ENCODE results near the gene LRRC75A. TPM values are rescaled to one million over a fixed set of nuclear protein-coding genes. Genes with fewer than 3 reads are reported as not detected.
"Not testable (repeated sequence)": the region's sequence is repeated elsewhere in the genome, so short reads cannot be mapped to it uniquely, and the experiment has no call there.

LRRC75A gene
- total and polyA plus RNA-seq, 2 experiments from 2014 or later: 5.3 to 26.2 TPM

DNA sequence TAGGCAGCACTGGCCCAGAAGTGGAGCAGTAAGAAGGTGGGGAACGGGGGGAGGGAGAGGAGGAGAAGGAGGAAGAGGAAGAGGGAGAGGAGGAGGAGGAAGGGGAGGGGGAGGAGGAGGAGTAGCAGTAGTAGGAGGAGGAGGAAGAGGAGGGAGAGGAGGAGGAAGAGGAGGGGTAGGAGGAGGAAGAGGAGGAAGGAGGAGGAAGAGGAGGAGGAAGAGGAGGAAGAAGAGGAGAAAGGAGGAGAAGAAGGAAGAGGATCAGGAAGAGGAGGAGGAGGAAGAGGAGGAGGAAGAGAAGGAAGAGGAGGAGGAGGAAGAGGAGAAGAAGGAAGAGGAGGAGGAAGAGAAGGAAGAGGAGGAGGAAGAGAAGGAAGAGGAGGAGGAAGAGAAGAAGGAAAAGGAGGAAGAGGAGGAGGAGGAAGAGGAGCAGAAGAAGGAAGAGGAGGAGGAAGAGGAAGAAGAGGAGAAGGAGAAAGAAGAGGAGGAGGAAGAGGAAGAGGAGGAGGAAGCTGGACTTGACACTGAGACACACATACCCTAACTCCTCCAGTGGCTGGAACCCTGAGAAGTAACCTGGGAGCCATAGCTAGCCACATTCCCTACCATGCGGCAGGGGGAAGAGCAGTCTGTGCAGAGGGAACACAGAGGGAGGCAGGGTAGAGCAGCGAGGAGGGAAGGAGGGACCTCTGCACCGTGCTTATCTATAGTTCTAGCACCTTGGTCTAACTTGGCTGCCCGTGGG is 35.8 kb downstream of the LRRC75A start:
- Histone ChIP-seq H3F3A (replicated peaks; ENCODE audit: low read depth) (peaks cover 6% of the 10 kb centered on the region; the same call in 1 of the 2 replicates), H4K20me1 (replicated peaks; ENCODE audit: insufficient read depth) (peaks cover 8% of the 10 kb centered on the region), H3K27ac (ENCODE audit: low read depth) (no peak overlapping the region), H3K36me3 (ENCODE audit: insufficient read depth) (no peaks in the 10 kb centered on the region), H3K4me2 (no peak overlapping the region), H3K79me2 (replicated peaks; ENCODE audit: insufficient read depth) (no peaks in the 10 kb centered on the region), H3K9me2 (ENCODE audit: insufficient read depth) (no peaks in the 10 kb centered on the region), H2AFZ (no peak overlapping the region), H3K27me3 (ENCODE audit: insufficient read depth) (no peaks in the 10 kb centered on the region), H3K4me1 (ENCODE audit: insufficient read depth) (peaks cover 13% of the 10 kb centered on the region), H3K4me3 (no peak overlapping the region)
- no peak overlapping the region for H3K4me3 Mint-ChIP-seq
- no peak for TF ChIP-seq EZH2 (IDR thresholded peaks at IDR 0.05; ENCODE audit: low read depth, unreplicated experiment)
- TF ChIP-seq CREB1 (CRISPR knock-in tag; IDR thresholded peaks at IDR 0.05; ENCODE audit: low read depth): no peak
- TF ChIP-seq EZH2phosphoT487 (IDR thresholded peaks at IDR 0.05; ENCODE audit: unreplicated experiment): no peak
- H3K4me1 Mint-ChIP-seq: peaks cover 32% of the 10 kb centered on the region
- no peak for ATAC-seq
- no peaks in the 10 kb centered on the region; the same call in 2 of the 3 replicates for H3K9me3 Mint-ChIP-seq
- H3K27ac Mint-ChIP-seq: no peak overlapping the region
- H3K27me3 Mint-ChIP-seq (ENCODE audit: insufficient read depth, low read depth, poor library complexity): peaks cover 25% of the 10 kb centered on the region
- peaks cover 14% of the 10 kb centered on the region for H3K36me3 Mint-ChIP-seq (ENCODE audit: low read depth)
- DNase-seq (ENCODE audit: low spot score): no peak

DNA sequence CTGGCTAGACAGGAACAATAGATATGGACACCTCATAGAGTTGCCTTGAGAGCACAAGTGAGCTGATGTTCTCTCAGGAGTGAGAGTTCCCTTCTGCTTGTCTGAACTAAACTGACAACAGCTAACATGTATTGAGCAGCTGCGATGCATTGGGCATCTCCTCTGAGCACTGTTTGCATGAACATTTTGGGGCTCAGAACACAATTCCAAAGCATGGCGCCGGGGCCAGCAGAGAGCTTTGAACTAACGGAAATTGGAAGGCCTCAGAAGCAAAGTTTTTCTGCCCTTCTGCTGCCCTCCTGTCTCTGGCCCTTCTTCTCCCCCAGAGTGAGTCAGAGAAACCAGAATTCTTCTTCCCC is 38.5 kb downstream of the LRRC75A start:
- Histone ChIP-seq H3K4me3 (no peak overlapping the region), H3K27me3 (ENCODE audit: insufficient read depth) (no peaks in the 10 kb centered on the region), H3K27ac (ENCODE audit: low read depth) (peak overlapping the region; percentile 72; the same call in 1 of the 2 replicates), H2AFZ (no peak overlapping the region), H3K4me1 (ENCODE audit: insufficient read depth) (no peaks in the 10 kb centered on the region), H3F3A (replicated peaks; ENCODE audit: low read depth) (peaks cover 9% of the 10 kb centered on the region; the same call in 1 of the 2 replicates), H3K4me2 (no peak overlapping the region), H3K79me2 (replicated peaks; ENCODE audit: insufficient read depth) (no peaks in the 10 kb centered on the region), H3K9me2 (ENCODE audit: insufficient read depth) (no peaks in the 10 kb centered on the region), H4K20me1 (replicated peaks; ENCODE audit: insufficient read depth) (peaks cover 14% of the 10 kb centered on the region), H3K36me3 (ENCODE audit: insufficient read depth) (no peaks in the 10 kb centered on the region; the same call in 1 of the 2 replicates)
- DNase-seq (ENCODE audit: low spot score): no peak
- TF ChIP-seq ZNF331 (CRISPR knock-in tag; IDR thresholded peaks at IDR 0.05; ENCODE audit: low read depth) (no peak), POLR2AphosphoS5 (IDR thresholded peaks at IDR 0.05; ENCODE audit: low read depth) (no peak)
- TF ChIP-seq, protein P1, sequence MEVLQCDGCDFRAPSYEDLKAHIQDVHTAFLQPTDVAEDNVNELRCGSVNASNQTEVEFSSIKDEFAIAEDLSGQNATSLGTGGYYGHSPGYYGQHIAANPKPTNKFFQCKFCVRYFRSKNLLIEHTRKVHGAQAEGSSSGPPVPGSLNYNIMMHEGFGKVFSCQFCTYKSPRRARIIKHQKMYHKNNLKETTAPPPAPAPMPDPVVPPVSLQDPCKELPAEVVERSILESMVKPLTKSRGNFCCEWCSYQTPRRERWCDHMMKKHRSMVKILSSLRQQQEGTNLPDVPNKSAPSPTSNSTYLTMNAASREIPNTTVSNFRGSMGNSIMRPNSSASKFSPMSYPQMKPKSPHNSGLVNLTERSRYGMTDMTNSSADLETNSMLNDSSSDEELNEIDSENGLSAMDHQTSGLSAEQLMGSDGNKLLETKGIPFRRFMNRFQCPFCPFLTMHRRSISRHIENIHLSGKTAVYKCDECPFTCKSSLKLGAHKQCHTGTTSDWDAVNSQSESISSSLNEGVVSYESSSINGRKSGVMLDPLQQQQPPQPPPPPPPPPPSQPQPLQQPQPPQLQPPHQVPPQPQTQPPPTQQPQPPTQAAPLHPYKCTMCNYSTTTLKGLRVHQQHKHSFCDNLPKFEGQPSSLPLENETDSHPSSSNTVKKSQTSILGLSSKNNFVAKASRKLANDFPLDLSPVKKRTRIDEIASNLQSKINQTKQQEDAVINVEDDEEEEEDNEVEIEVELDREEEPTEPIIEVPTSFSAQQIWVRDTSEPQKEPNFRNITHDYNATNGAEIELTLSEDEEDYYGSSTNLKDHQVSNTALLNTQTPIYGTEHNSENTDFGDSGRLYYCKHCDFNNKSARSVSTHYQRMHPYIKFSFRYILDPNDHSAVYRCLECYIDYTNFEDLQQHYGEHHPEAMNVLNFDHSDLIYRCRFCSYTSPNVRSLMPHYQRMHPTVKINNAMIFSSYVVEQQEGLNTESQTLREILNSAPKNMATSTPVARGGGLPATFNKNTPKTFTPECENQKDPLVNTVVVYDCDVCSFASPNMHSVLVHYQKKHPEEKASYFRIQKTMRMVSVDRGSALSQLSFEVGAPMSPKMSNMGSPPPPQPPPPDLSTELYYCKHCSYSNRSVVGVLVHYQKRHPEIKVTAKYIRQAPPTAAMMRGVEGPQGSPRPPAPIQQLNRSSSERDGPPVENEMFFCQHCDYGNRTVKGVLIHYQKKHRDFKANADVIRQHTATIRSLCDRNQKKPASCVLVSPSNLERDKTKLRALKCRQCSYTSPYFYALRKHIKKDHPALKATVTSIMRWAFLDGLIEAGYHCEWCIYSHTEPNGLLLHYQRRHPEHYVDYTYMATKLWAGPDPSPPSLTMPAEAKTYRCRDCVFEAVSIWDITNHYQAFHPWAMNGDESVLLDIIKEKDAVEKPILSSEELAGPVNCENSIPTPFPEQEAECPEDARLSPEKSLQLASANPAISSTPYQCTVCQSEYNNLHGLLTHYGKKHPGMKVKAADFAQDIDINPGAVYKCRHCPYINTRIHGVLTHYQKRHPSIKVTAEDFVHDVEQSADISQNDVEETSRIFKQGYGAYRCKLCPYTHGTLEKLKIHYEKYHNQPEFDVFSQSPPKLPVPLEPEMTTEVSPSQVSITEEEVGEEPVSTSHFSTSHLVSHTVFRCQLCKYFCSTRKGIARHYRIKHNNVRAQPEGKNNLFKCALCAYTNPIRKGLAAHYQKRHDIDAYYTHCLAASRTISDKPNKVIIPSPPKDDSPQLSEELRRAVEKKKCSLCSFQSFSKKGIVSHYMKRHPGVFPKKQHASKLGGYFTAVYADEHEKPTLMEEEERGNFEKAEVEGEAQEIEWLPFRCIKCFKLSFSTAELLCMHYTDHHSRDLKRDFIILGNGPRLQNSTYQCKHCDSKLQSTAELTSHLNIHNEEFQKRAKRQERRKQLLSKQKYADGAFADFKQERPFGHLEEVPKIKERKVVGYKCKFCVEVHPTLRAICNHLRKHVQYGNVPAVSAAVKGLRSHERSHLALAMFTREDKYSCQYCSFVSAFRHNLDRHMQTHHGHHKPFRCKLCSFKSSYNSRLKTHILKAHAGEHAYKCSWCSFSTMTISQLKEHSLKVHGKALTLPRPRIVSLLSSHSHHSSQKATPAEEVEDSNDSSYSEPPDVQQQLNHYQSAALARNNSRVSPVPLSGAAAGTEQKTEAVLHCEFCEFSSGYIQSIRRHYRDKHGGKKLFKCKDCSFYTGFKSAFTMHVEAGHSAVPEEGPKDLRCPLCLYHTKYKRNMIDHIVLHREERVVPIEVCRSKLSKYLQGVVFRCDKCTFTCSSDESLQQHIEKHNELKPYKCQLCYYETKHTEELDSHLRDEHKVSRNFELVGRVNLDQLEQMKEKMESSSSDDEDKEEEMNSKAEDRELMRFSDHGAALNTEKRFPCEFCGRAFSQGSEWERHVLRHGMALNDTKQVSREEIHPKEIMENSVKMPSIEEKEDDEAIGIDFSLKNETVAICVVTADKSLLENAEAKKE (CRISPR knock-in tag; IDR thresholded peaks at IDR 0.05): no peak
- Mint-ChIP-seq H3K4me3 (no peak overlapping the region), H3K4me1 (peaks cover 12% of the 10 kb centered on the region; the same call in 2 of the 3 replicates), H3K27me3 (ENCODE audit: insufficient read depth, low read depth, poor library complexity) (peaks cover 21% of the 10 kb centered on the region), H3K9me3 (no peaks in the 10 kb centered on the region; the same call in 2 of the 3 replicates), H3K36me3 (ENCODE audit: low read depth) (peaks cover 17% of the 10 kb centered on the region), H3K27ac (0 out of 2 replicates have a peak overlapping the region, but pooled peaks have one; percentile 5)
- ATAC-seq: no peak

- Mint-ChIP-seq H3K4me1 (peaks cover 15% of the 10 kb centered on the region; the same call in 2 of the 3 replicates), H3K36me3 (ENCODE audit: low read depth) (peaks cover 26% of the 10 kb centered on the region), H3K27me3 (ENCODE audit: insufficient read depth, low read depth, poor library complexity) (peaks cover 23% of the 10 kb centered on the region)
- not testable (repeated sequence) for ATAC-seq; H3K4me3 ChIP-seq; H3K27ac ChIP-seq (ENCODE audit: low read depth); H3K9me3 Mint-ChIP-seq; H3K4me3 Mint-ChIP-seq; H3K27ac Mint-ChIP-seq; H3K27me3 ChIP-seq (ENCODE audit: insufficient read depth); H2AFZ ChIP-seq; H3K9me2 ChIP-seq (ENCODE audit: insufficient read depth); H3K4me2 ChIP-seq; H3K4me1 ChIP-seq (ENCODE audit: insufficient read depth); DNase-seq (ENCODE audit: low spot score); H3K36me3 ChIP-seq (ENCODE audit: insufficient read depth); H3K79me2 ChIP-seq (replicated peaks; ENCODE audit: insufficient read depth)
- H3F3A ChIP-seq (replicated peaks; ENCODE audit: low read depth): peaks cover 12% of the 10 kb centered on the region; the same call in 1 of the 2 replicates
- H4K20me1 ChIP-seq (replicated peaks; ENCODE audit: insufficient read depth): peaks cover 24% of the 10 kb centered on the region
Measured at GRCh38 chr17:16452268-16452667, 39.7 kb downstream of the LRRC75A start.
